Stimulated activated naive B cell treated with anti-CD40 and anti-IgM and Interleukin-4, amounts not matched to agents 10 μg/mL and 1 μg/mL and 100 μg/mL, for 72 hours (primary cell): ENCODE measurements around the gene PGBD4.
A peak's percentile ranks its signal among the peaks of the same experiment; 100 is the strongest.

ENCODE experiments used
- ATAC-seq, 2 donors: fragments of 150-1000 bp; cut with Tn5 transposase; replicated peaks; 2 replicates each; pipeline ENCODE4 v1.10.0; 2021; ENCODE audit warnings: moderate library complexity in 1 of 2
- DNase-seq: peaks from one replicate; pipeline ENCODE4 v3.0.0; 2021
- H3K27ac Mint-ChIP-seq: one replicate; pipeline ENCODE4 v1.8.0; 2022; ENCODE audit warnings: mild to moderate bottlenecking, mixed read lengths
- H3K27me3 Mint-ChIP-seq, 2 donors: one replicate each; pipeline ENCODE4 v1.8.0; 2022; ENCODE audit warnings: mixed read lengths in 2 of 2
- H3K36me3 Mint-ChIP-seq, 2 donors: one replicate each; pipeline ENCODE4 v1.8.0; 2022; ENCODE audit warnings: mixed read lengths in 2 of 2, mild to moderate bottlenecking in 1 of 2
- H3K4me1 Mint-ChIP-seq, 2 donors: one replicate each; pipeline ENCODE4 v1.8.0; 2022; ENCODE audit warnings: mixed read lengths in 2 of 2, mild to moderate bottlenecking in 1 of 2
- H3K4me3 Mint-ChIP-seq, 2 donors: one replicate each; pipeline ENCODE4 v1.8.0; 2022; ENCODE audit warnings: mild to moderate bottlenecking in 2 of 2, mixed read lengths in 2 of 2, moderate library complexity in 1 of 2
- H3K9me3 Mint-ChIP-seq, 2 donors: one replicate each; pipeline ENCODE4 v1.8.0; 2022; ENCODE audit warnings: mixed read lengths in 2 of 2, mild to moderate bottlenecking in 1 of 2

Gene PGBD4

DNA sequence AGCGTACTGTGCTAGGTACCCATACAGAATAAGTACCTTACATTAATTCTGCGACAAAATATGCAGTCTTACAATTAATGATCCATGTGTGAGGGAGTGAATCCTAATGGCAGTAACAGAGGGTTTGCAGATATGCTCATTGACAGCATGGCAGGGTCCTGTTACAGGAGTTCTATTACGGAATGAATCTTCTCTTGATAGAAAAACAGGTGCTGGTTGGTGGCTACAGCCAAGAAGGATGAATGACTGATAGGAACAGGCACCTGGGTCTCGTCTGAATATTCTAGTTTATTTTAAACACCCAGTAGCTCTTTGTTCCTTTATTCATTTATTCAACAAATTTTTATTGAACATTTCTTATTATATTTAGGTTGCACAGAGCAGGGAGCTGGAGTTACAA is 22.8 kb downstream of the PGBD4 start:
- DNase-seq, result no peak
- ATAC-seq, result no peak
- H3K36me3 Mint-ChIP-seq, result peaks cover 0 to 5% of the 10 kb centered on the region in 2 donors
- H3K27me3 Mint-ChIP-seq, result peaks cover 6 to 11% of the 10 kb centered on the region in 2 donors
- H3K4me3 Mint-ChIP-seq, result no peak overlapping the region
- H3K27ac Mint-ChIP-seq, result no peak overlapping the region
- peaks cover 2 to 6% of the 10 kb centered on the region in 2 donors for H3K4me1 Mint-ChIP-seq
- peaks cover 0 to 3% of the 10 kb centered on the region in 2 donors for H3K9me3 Mint-ChIP-seq

- no peak overlapping the region for H3K4me3 Mint-ChIP-seq
- H3K27me3 Mint-ChIP-seq, result peaks cover 0 to 6% of the 10 kb centered on the region in 2 donors
- H3K27ac Mint-ChIP-seq, result no peak overlapping the region
- no peak for DNase-seq
- peaks cover 2 to 9% of the 10 kb centered on the region in 2 donors for H3K4me1 Mint-ChIP-seq
- peaks cover 0 to 3% of the 10 kb centered on the region in 2 donors for H3K9me3 Mint-ChIP-seq
- no peak for ATAC-seq
- peaks cover 0 to 5% of the 10 kb centered on the region in 2 donors for H3K36me3 Mint-ChIP-seq
Observed at GRCh38 chr15:34125945-34126344, 24.1 kb downstream of the PGBD4 start.

- no peak for ATAC-seq
- Mint-ChIP-seq H3K36me3 (peaks cover 0 to 5% of the 10 kb centered on the region in 2 donors), H3K27me3 (peaks cover 0 to 6% of the 10 kb centered on the region in 2 donors)
Observed at GRCh38 chr15:34126522-34126921, 24.6 kb downstream of the PGBD4 start.

DNA sequence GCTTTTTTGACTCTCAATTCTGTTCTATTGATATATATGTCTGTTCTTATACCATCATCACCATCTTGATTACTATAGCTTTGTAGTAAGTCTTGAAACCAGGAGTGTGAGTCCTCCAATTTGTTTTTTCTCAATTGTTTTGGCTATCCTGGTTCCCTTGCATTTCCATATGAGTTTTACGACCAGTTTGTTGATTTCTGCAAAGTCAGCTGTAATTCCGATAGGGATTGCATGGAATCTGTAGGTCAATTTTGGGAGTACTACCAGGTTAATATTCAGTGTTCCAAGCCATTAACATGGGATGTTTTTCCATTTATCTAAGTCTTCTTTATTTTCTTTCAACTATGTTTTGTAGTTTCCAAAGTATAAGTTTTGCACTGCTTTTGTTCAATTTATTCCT is 27.0 kb downstream of the PGBD4 start:
- no peak overlapping the region for H3K27ac Mint-ChIP-seq
- peaks cover 2 to 9% of the 10 kb centered on the region in 2 donors for H3K4me1 Mint-ChIP-seq
- H3K36me3 Mint-ChIP-seq, result no peaks in the 10 kb centered on the region
- DNase-seq, result no peak
- peaks cover 0 to 3% of the 10 kb centered on the region in 2 donors for H3K9me3 Mint-ChIP-seq
- H3K4me3 Mint-ChIP-seq, result no peak overlapping the region
- H3K27me3 Mint-ChIP-seq, result no peaks in the 10 kb centered on the region
- ATAC-seq, result no peak

More at GRCh38 chr15:34126522-34126921, 24.6 kb downstream of the PGBD4 start:
- Mint-ChIP-seq H3K4me3 (no peak overlapping the region), H3K9me3 (peaks cover 0 to 3% of the 10 kb centered on the region in 2 donors), H3K27ac (no peak overlapping the region), H3K4me1 (peaks cover 2 to 9% of the 10 kb centered on the region in 2 donors)
- no peak for DNase-seq

DNA sequence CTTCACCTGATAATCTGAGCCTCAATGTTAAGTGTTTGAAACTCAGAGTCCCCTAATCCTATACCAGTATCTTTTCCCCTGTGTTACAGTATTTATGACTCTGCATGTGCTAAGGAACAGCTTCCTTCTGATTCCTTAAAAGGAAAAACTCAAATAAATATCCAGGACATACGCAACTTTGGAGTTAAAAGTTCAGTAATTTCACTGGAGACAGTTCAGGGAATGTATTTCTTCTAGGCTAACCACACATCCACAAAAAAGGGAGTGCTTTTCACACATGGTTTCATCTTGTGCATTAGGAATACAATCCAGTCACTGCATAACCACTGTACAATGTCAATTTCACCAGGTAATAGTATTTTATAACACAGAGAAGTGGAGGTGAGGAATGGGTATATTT is 31.0 kb downstream of the PGBD4 start:
- no peak for DNase-seq

DNA sequence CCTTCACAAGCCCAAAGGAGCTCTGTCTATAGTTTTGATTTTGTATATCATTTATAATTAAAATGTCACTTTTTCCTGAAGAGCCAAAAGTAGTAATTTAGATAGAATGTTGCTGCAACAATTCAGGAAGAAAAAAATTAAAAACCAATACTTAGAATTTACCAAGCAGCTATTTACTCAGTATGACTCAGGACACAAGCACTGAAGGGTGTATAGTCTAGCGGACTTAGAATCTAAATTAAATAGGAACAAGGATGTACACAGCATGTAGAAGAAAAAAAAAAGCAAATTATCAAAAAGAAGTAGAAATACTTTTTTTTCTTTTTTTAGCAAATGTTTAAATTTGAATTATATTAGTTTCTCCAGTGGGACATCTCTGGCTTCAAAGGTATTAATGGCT is 31.6 kb downstream of the PGBD4 start:
- Mint-ChIP-seq H3K4me3 (no peak overlapping the region), H3K27ac (no peak overlapping the region), H3K36me3 (no peaks in the 10 kb centered on the region), H3K27me3 (no peaks in the 10 kb centered on the region), H3K9me3 (peaks cover 0 to 3% of the 10 kb centered on the region in 2 donors), H3K4me1 (peaks cover 2 to 9% of the 10 kb centered on the region in 2 donors)
- ATAC-seq (no peak), DNase-seq (no peak)

More for the DNA sequence above, 31.0 kb downstream of the PGBD4 start:
- Mint-ChIP-seq H3K27ac (no peak overlapping the region), H3K27me3 (no peaks in the 10 kb centered on the region), H3K4me1 (peaks cover 2 to 9% of the 10 kb centered on the region in 2 donors), H3K9me3 (peaks cover 0 to 3% of the 10 kb centered on the region in 2 donors), H3K36me3 (no peaks in the 10 kb centered on the region), H3K4me3 (no peak overlapping the region)
- no peak for ATAC-seq

DNA sequence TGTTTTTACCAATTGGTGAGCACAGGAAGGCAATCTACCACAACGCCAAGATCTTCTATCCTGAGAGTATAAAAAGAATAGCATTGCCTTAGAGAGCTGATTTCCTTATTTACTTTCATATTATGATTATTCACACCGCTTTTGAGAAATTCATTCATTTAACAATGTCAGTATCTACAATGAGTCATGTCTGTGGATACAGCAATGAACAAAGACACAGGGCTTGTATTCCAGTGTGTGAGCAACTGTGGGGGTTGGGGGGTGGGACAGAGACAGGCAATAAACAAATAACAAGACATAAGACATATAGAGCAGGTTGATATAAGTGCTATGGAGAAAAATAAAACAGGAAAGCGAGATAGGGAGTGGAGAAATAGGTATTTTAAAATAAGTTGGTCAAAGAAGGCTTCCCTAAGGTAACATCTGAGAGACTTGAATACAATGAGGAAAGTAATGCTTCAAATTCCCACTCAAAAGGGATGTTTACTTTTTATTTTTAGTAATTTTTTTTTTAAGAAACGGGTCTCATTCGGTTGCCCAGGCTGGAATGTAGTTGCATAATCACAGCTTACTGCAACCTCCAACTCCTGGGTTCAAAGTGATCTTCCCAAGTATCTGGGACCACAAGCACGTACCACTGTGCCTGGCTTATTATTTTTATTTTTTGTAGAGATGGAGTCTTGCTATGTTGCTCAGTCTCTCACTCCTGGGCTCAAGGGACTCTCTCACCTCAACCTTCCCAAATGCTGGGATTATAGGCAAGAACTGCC is 45.7 kb downstream of the PGBD4 start:
- Mint-ChIP-seq H3K4me3 (no peak overlapping the region), H3K27ac (no peak overlapping the region), H3K4me1 (no peaks in the 10 kb centered on the region), H3K27me3 (no peaks in the 10 kb centered on the region), H3K9me3 (no peaks in the 10 kb centered on the region), H3K36me3 (peaks cover 28 to 64% of the 10 kb centered on the region in 2 donors)
- DNase-seq (no peak), ATAC-seq (no peak)

DNA sequence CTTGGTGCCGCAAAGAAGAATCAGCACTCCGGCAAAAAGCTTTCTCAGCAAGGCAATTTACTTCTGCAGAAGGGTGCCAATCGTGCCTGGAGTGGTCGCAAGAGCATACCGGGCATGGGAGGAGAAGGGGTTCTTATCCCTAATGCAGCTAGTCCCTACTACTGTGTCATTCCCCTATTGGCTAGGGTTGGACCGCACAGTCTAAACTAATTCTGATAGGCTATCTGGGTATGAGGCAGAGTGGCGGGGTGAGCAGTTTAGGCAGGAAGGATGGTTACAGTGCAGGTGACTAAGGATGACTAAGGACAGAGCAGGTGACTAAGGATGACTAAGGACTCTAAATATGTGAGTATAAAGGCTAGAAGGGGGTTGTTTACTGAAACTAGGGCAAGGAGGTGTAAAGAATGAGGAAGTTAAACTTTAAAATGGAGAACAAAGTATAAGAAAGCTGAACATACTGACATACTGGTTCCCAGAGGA is 52.9 kb downstream of the PGBD4 start:
- peaks cover 20 to 23% of the 10 kb centered on the region in 2 donors for H3K9me3 Mint-ChIP-seq
- peak; percentile 87 to 94 for ATAC-seq
- H3K4me3 Mint-ChIP-seq, result peak overlapping the region; percentile 26 to 37
- peak overlapping the region; percentile 88 for H3K27ac Mint-ChIP-seq
- H3K4me1 Mint-ChIP-seq, result peaks cover 7 to 18% of the 10 kb centered on the region in 2 donors
- no peaks in the 10 kb centered on the region for H3K27me3 Mint-ChIP-seq
- DNase-seq, result peak; percentile 7
- peaks cover 51 to 75% of the 10 kb centered on the region in 2 donors for H3K36me3 Mint-ChIP-seq

GRCh38 chr15:34155859-34156258 is 54.0 kb downstream of the PGBD4 start:
- H3K27me3 Mint-ChIP-seq, result no peaks in the 10 kb centered on the region
- DNase-seq (no peak), ATAC-seq (no peak)
- H3K4me3 Mint-ChIP-seq, result peak overlapping the region in 1 of 2 donors; percentile 48
- peaks cover 25 to 28% of the 10 kb centered on the region in 2 donors for H3K9me3 Mint-ChIP-seq
- peaks cover 7 to 18% of the 10 kb centered on the region in 2 donors for H3K4me1 Mint-ChIP-seq
- peak overlapping the region; percentile 77 for H3K27ac Mint-ChIP-seq
- peaks cover 52 to 74% of the 10 kb centered on the region in 2 donors for H3K36me3 Mint-ChIP-seq
